Aorta (tissue), 5 donors: ENCODE results near the gene MEGF11. TPM values are rescaled to one million over a fixed set of nuclear protein-coding genes. Genes with fewer than 3 reads are reported as not detected.

Experiments
- ATAC-seq: fragments of 200-7000 bp; cut with Tn5 transposase; one replicate; pipeline ENCODE4 v1.9.1; 2022; ENCODE audit warnings: moderate library complexity; ENCODE audit not compliant: low FRiP score
- DNase-seq, 2 donors: peaks; one replicate each; pipeline ENCODE4 v3.0.0-alpha.2; 2020
- H3K27ac ChIP-seq, 2 donors: one replicate each; pipeline ENCODE4 v1.5.1; 2013; ENCODE audit warnings: low read length in 2 of 2, mild to moderate bottlenecking in 2 of 2, moderate library complexity in 2 of 2, control low read depth in 1 of 2, inconsistent platforms in 1 of 2, low read depth in 1 of 2
- H3K27me3 ChIP-seq, 2 donors: one replicate each; pipeline ENCODE4 v1.6.1; 2013; ENCODE audit warnings: control low read depth in 1 of 2, low read length in 1 of 2, mild to moderate bottlenecking in 1 of 2, moderate library complexity in 1 of 2; ENCODE audit not compliant: insufficient read depth in 2 of 2, control insufficient read depth in 1 of 2
- H3K36me3 ChIP-seq, 2 donors: one replicate each; pipeline ENCODE4 v1.6.1; 2013; ENCODE audit warnings: control low read depth in 1 of 2, low read length in 1 of 2, mild to moderate bottlenecking in 1 of 2; ENCODE audit not compliant: insufficient read depth in 2 of 2, control insufficient read depth in 1 of 2
- H3K4me1 ChIP-seq, 2 donors: one replicate each; pipeline ENCODE4 v1.6.1; 2013; ENCODE audit warnings: low read length in 2 of 2, control low read depth in 1 of 2, mild to moderate bottlenecking in 1 of 2, moderate library complexity in 1 of 2; ENCODE audit not compliant: insufficient read depth in 2 of 2, control insufficient read depth in 1 of 2
- H3K4me3 ChIP-seq, 2 donors: one replicate each; pipeline ENCODE4 v1.5.1; 2013; ENCODE audit warnings: low read length in 2 of 2, control low read depth in 1 of 2, mild to moderate bottlenecking in 1 of 2
- H3K9me3 ChIP-seq: one replicate; pipeline ENCODE4 v1.6.1; 2013; ENCODE audit warnings: mild to moderate bottlenecking, low read length; ENCODE audit not compliant: control insufficient read depth
- WGBS, 2 donors: extraction: QIAGEN DNeasy Blood & Tissue Kit; methylation state at CpG; one replicate each; pipeline ENCODE4 v1.1.7; 2013; 5-methylcytosine and 5-hydroxymethylcytosine counted together
- intact Hi-C, 2 donors: fragments of 100-400 bp; cut with DNase I; formaldehyde crosslinking; loops; one replicate each; pipeline versions ENCODE4 v1.14.2 to v1.15.0; 2022
- polyA plus RNA-seq, 2 donors: library from polyadenylated mRNA; stranded (reverse); fragments of 200-250 nt; gene quantifications; one replicate each; pipeline ENCODE4 v1.2.3, GENCODE V29; 2013
- total RNA-seq, 2 donors: library from RNA; stranded (reverse); fragmentation: NEBNext Ultra II Directional; extraction: Animal tissue kit (Norgen Biotek cat#: 25700); gene quantifications; one replicate each; pipeline ENCODE4 v1.2.1, GENCODE V29; 2021
- donor health status: healthy with polysubstance abuse.
- donor health status: Bipolar disorder and iron deficiency.
- donor health status: DM: no; HTN: no; CAD: no.
- donor health status: DM: no; HTN: no; CAD: no.
- donor health status: DM: yes; HTN: yes; CAD: no.

The MEGF11 gene
- total and polyA plus RNA-seq, 4 donors = not detected

GRCh38 chr15:66124651-66125050 lies 128.9 kb downstream of the MEGF11 start:
- H3K27ac ChIP-seq = no peak overlapping the region
- WGBS, 2 donors = 81 to 83% methylated on average over 2 of the region's 2 CpGs
- H3K4me3 ChIP-seq = no peak overlapping the region
- DNase-seq (no peak), ATAC-seq (no peak)
- H3K27me3 ChIP-seq = no peaks in the 10 kb centered on the region
- H3K4me1 ChIP-seq = no peaks in the 10 kb centered on the region
- no peaks in the 10 kb centered on the region for H3K36me3 ChIP-seq
- intact Hi-C loops = no loop called here
- H3K9me3 ChIP-seq = no peaks in the 10 kb centered on the region

- 78 to 89% methylated on average over 8 of the region's 8 CpGs for WGBS, 2 donors
- no peaks in the 10 kb centered on the region for H3K36me3 ChIP-seq
- intact Hi-C loops = no loop called here
- no peak overlapping the region for H3K4me3 ChIP-seq
- no peak for DNase-seq
- H3K27ac ChIP-seq = no peak overlapping the region
- H3K27me3 ChIP-seq = no peaks in the 10 kb centered on the region
- no peak for ATAC-seq
- no peaks in the 10 kb centered on the region for H3K9me3 ChIP-seq
- H3K4me1 ChIP-seq = no peaks in the 10 kb centered on the region
These were observed 129.8 kb downstream of the MEGF11 start for GRCh38 chr15:66123799-66124198.

- Histone ChIP-seq H3K27me3 (no peaks in the 10 kb centered on the region), H3K27ac (no peak overlapping the region), H3K36me3 (no peaks in the 10 kb centered on the region), H3K4me1 (no peaks in the 10 kb centered on the region), H3K9me3 (no peaks in the 10 kb centered on the region), H3K4me3 (no peak overlapping the region)
- DNase-seq = no peak
- WGBS, 2 donors = 80 to 81% methylated on average over 5 of the region's 5 CpGs
- intact Hi-C loops = no loop called here
- no peak for ATAC-seq
These were observed 133.1 kb downstream of the MEGF11 start for GRCh38 chr15:66120422-66120821.

- Histone ChIP-seq H3K9me3 (no peaks in the 10 kb centered on the region), H3K4me1 (no peaks in the 10 kb centered on the region), H3K27me3 (no peaks in the 10 kb centered on the region), H3K27ac (no peak overlapping the region), H3K4me3 (no peak overlapping the region), H3K36me3 (no peaks in the 10 kb centered on the region)
- intact Hi-C loops = no loop called here
- WGBS, 2 donors = 82 to 86% methylated on average over 4 of the region's 4 CpGs
- ATAC-seq (no peak), DNase-seq (no peak)
These were observed 135.7 kb downstream of the MEGF11 start for GRCh38 chr15:66117841-66118240.

- WGBS, 2 donors = 55 to 61% methylated on average over 18 of the region's 18 CpGs
- H3K4me1 ChIP-seq = no peaks in the 10 kb centered on the region
- H3K4me3 ChIP-seq = no peak overlapping the region
- DNase-seq (no peak), ATAC-seq (no peak)
- no peaks in the 10 kb centered on the region for H3K36me3 ChIP-seq
- H3K27me3 ChIP-seq = no peaks in the 10 kb centered on the region
- H3K27ac ChIP-seq = no peak overlapping the region
- intact Hi-C loops = no loop called here
- no peaks in the 10 kb centered on the region for H3K9me3 ChIP-seq
These were observed 137.9 kb downstream of the MEGF11 start for GRCh38 chr15:66115568-66116206.

- WGBS, 2 donors = 86 to 89% methylated on average over 8 of the region's 8 CpGs
- ATAC-seq (no peak), DNase-seq (no peak)
- Histone ChIP-seq H3K9me3 (no peaks in the 10 kb centered on the region), H3K4me3 (no peak overlapping the region), H3K4me1 (no peaks in the 10 kb centered on the region), H3K36me3 (no peaks in the 10 kb centered on the region), H3K27me3 (no peaks in the 10 kb centered on the region), H3K27ac (no peak overlapping the region)
- intact Hi-C loops = no loop called here
These were observed 138.6 kb downstream of the MEGF11 start for GRCh38 chr15:66114863-66115425.

GRCh38 chr15:66112388-66112787 lies 141.2 kb downstream of the MEGF11 start:
- Histone ChIP-seq H3K27me3 (no peaks in the 10 kb centered on the region), H3K27ac (no peak overlapping the region), H3K9me3 (no peaks in the 10 kb centered on the region), H3K4me1 (no peaks in the 10 kb centered on the region), H3K4me3 (no peak overlapping the region), H3K36me3 (no peaks in the 10 kb centered on the region)
- ATAC-seq (no peak), DNase-seq (no peak)
- WGBS, 2 donors = 89 to 96% methylated on average over 1 of the region's 1 CpG
- intact Hi-C loops = no loop called here

GRCh38 chr15:66111363-66111762 lies 142.2 kb downstream of the MEGF11 start:
- Histone ChIP-seq H3K27ac (no peak overlapping the region), H3K27me3 (no peaks in the 10 kb centered on the region), H3K4me3 (no peak overlapping the region), H3K9me3 (no peaks in the 10 kb centered on the region), H3K36me3 (no peaks in the 10 kb centered on the region), H3K4me1 (no peaks in the 10 kb centered on the region)
- DNase-seq = no peak
- 84 to 89% methylated on average over 3 of the region's 3 CpGs for WGBS, 2 donors
- ATAC-seq = no peak
- intact Hi-C loops = no loop called here

- intact Hi-C loops = no loop called here
- Histone ChIP-seq H3K4me3 (no peak overlapping the region), H3K9me3 (no peaks in the 10 kb centered on the region), H3K36me3 (no peaks in the 10 kb centered on the region), H3K4me1 (no peaks in the 10 kb centered on the region), H3K27ac (no peak overlapping the region), H3K27me3 (no peaks in the 10 kb centered on the region)
- DNase-seq (no peak), ATAC-seq (no peak)
- 85 to 86% methylated on average over 4 of the region's 4 CpGs for WGBS, 2 donors
These were observed 142.7 kb downstream of the MEGF11 start for GRCh38 chr15:66110864-66111263.
